Measurements from ENCODE around the gene IL4R. TPM values are rescaled to one million over a fixed set of nuclear protein-coding genes. Genes with fewer than 3 reads are reported as not detected.

The IL4R gene
- total RNA-seq, 2 donors from 2014 or later, result 30.7 to 89.2 TPM

DNA sequence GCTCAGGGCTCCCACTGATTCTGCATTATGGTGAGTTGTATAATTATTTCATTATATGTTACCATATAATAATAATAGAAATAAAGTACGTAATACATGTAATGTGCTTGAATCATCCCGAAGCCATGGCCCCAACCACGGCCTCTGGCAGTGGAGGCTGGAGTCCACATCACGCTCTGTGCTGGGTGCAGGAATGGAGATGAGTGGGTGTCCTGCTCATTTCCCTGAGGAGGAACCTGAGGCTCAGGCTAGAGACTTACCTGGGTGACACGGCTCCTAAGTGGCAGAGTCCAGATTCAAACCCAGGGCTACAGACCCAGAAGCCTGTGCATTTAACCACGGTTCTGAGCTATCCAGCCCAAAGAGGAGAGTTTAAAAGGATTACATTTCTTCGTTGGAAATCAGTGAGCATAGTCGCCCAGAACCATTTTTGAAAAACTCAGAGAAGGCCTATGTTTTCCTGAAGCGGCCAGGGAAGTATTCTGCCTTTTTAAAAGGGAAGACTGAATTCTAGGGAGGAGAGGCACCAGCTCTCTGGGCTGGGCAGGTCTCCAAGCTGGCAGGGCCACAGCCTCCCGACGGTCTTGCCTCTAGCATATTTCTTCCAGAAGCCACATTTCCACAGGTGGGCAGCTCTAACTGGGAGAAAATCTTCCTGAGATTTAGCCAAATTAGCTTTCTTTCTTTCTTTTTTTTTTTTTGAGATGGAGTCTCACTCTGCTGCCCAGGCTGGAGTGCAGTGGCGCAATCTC lies 6.7 kb downstream of the IL4R start:
- TF ChIP-seq POLR2A (IDR thresholded peaks at IDR 0.05), result no peak
- no peak for TF ChIP-seq POLR2AphosphoS5 (IDR thresholded peaks at IDR 0.05)
- TF ChIP-seq, protein P1, sequence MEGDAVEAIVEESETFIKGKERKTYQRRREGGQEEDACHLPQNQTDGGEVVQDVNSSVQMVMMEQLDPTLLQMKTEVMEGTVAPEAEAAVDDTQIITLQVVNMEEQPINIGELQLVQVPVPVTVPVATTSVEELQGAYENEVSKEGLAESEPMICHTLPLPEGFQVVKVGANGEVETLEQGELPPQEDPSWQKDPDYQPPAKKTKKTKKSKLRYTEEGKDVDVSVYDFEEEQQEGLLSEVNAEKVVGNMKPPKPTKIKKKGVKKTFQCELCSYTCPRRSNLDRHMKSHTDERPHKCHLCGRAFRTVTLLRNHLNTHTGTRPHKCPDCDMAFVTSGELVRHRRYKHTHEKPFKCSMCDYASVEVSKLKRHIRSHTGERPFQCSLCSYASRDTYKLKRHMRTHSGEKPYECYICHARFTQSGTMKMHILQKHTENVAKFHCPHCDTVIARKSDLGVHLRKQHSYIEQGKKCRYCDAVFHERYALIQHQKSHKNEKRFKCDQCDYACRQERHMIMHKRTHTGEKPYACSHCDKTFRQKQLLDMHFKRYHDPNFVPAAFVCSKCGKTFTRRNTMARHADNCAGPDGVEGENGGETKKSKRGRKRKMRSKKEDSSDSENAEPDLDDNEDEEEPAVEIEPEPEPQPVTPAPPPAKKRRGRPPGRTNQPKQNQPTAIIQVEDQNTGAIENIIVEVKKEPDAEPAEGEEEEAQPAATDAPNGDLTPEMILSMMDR (IDR thresholded peaks at IDR 0.05), result no peak
- Histone ChIP-seq H3K4me3 (no peak overlapping the region), H3K4me1 (replicated peaks) (peaks cover 2% of the 10 kb centered on the region), H3K27ac (peak overlapping the region; percentile 47 to 63), H3K9me3 (no peaks in the 10 kb centered on the region), H3K27me3 (replicated peaks; ENCODE audit: insufficient read depth) (no peaks in the 10 kb centered on the region), H3K36me3 (no peaks in the 10 kb centered on the region)
- no peak for DNase-seq (ENCODE audit: low spot score)
- intact Hi-C loops (cut with DNase I), result no loop called here
- WGBS, result 63% methylated on average over 11 of the region's 12 CpGs

DNA sequence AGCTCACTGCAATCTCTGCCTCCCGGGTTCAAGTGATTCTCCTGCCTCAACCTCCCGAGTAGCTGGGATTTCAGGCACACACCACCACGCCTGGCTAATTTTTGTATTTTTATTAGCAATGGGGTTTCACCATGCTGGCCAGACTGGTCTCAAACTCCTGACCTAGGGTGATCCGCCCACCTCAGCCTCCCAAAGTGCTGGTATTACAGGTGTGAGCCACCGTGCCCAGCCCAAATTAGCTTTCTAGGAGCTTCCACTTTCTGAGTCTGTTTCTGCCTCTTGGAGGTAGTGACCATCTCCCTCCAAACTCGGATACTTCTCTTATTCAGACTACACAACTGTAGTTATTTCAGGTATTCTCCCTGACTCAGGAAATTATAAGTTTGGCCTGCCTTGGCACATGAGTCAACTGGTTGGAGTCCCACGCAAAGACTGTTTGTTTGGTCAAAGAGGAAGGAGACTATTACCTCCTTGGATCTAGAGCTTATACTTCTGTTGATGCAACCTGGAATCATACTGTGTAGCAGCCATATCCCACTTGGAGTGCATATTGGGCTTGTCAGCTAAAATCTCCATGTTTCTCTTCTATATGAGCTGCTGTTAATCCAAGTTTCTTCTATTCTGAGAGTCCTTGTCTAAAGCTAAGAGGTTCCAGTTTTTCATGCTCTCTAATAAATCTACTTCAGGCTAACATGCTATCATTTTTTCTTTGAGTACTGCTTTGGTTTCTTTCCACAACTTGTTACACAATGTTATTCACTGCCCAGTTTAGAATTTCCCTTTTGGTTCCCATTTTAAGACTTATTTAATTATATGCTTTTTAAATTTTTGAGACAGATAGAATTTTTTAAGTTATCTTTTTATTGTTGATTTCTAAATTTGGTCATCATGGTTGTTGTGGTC lies 7.5 kb downstream of the IL4R start:
- H3K4me1 ChIP-seq (replicated peaks), result no peaks in the 10 kb centered on the region
- no peak overlapping the region for H3K4me3 ChIP-seq
- 90% methylated on average over 7 of the region's 7 CpGs for WGBS
- TF ChIP-seq POLR2AphosphoS5 (IDR thresholded peaks at IDR 0.05) (no peak), POLR2A (IDR thresholded peaks at IDR 0.05) (no peak)
- TF ChIP-seq, protein P1 (IDR thresholded peaks at IDR 0.05), result no peak
- no peaks in the 10 kb centered on the region for H3K9me3 ChIP-seq
- H3K36me3 ChIP-seq, result no peaks in the 10 kb centered on the region
- H3K27ac ChIP-seq, result peak overlapping the region; percentile 47 to 63
- no peaks in the 10 kb centered on the region for H3K27me3 ChIP-seq (replicated peaks; ENCODE audit: insufficient read depth)
- DNase-seq (ENCODE audit: low spot score), result no peak
- intact Hi-C loops (cut with DNase I), result no loop called here

DNA sequence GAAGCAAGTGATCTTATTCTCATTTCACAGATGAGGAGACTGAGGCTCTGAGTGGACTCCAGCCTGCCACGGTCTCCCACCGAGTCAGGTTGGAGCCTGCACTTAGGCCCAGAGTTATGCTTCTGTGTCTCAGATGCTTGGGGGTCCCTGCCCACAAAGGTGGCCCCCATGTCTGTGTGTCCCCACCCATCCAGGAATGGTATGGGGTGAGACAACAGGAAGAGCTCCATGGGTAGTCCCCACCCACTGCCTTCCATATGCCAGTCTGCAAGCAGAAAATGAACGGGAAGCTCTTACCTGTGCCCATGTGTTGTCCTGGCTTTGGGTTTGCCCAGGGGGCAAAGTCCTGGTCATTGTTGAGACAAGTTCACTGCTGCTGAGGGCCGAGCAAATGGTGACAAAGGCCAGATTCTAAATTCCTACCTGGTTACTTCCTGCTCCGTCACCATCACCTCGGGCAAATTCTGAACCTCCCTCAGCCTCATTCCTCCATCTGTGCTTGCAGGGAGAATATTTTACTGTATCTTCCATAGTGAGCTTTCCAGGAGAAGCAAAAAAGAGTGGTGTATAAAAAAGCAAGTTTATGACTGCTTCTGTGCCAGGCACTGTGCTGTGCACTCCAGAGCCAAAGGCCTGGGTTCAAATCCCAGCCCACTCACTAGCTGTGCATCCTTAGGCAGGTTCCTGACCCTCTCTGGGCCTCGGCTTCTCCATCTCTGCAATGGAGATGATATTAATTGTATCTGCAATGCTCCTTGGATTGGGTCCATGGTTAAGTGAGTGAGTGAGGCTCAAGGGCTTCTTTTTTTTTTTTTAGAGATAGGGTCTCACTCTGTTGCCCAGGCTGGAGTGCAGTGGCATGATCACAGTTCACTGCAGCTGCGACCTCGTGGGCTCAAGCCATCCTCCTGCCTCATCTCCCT lies 9.3 kb downstream of the IL4R start:
- TF ChIP-seq, protein P1 (IDR thresholded peaks at IDR 0.05), result no peak
- TF ChIP-seq POLR2AphosphoS5 (IDR thresholded peaks at IDR 0.05), result peak; percentile 6
- TF ChIP-seq POLR2A (IDR thresholded peaks at IDR 0.05), result no peak
- intact Hi-C loops (cut with DNase I), result no loop called here
- DNase-seq (ENCODE audit: low spot score), result no peak
- H3K27ac ChIP-seq, result peak overlapping the region; percentile 44 to 47
- H3K4me3 ChIP-seq, result no peak overlapping the region
- peaks cover 7% of the 10 kb centered on the region for H3K4me1 ChIP-seq (replicated peaks)
- no peaks in the 10 kb centered on the region for H3K27me3 ChIP-seq (replicated peaks; ENCODE audit: insufficient read depth)
- 66% methylated on average over 9 of the region's 9 CpGs for WGBS
- no peaks in the 10 kb centered on the region for H3K9me3 ChIP-seq
- H3K36me3 ChIP-seq, result no peaks in the 10 kb centered on the region

DNA sequence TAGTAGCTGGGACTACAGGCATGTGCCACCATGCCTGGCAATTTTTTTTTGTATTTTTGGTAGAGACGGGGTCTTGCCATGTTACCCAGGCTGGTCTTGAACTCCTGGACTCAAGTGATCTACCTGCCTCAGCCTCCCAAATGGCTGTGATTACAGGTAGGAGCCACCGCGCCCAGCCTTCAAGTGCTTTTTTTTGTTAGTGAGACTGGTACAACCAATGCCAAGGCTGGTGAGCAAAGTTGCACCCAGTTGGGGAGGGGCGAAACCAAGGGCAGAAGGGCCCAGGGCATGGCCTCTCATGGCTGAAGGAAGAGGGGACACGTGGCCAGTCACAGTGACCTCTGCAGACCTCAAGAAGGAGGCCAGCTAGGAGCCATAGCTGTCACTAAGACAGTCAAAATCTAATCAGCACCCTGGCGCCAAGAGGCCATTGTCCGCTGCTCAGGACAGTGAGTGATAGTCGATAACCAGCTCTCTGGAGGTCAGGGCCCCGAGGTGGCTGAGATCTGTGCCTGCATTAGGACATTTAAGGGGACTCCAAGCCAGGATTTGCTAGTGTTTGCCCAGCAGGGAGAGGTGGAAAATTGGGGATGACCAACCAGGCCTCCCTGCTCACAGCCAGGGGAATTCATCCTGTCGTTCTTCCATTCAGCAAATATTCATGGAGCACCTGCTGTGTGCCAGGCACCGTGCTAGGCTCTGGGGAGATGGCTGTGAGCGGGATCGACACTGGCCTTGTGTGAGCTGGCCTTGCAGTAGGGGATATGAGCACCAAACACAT lies 10.2 kb downstream of the IL4R start:
- H3K4me1 ChIP-seq (replicated peaks), result peaks cover 7% of the 10 kb centered on the region
- WGBS, result 82% methylated on average over 13 of the region's 13 CpGs
- no peak overlapping the region for H3K4me3 ChIP-seq
- no peaks in the 10 kb centered on the region for H3K27me3 ChIP-seq (replicated peaks; ENCODE audit: insufficient read depth)
- no peaks in the 10 kb centered on the region for H3K9me3 ChIP-seq
- H3K36me3 ChIP-seq, result no peaks in the 10 kb centered on the region
- intact Hi-C loops (cut with DNase I), result no loop called here
- no peak for DNase-seq (ENCODE audit: low spot score)
- peak overlapping the region; percentile 44 to 47 for H3K27ac ChIP-seq
- no peak for TF ChIP-seq POLR2AphosphoS5 (IDR thresholded peaks at IDR 0.05)
